H1 (cell line): ENCODE results near the gene DDX42. TPM values are rescaled to one million over a fixed set of nuclear protein-coding genes. Genes with fewer than 3 reads are reported as not detected.

ENCODE experiments used
- BCL11A ChIP-seq, 2 experiments: IDR thresholded peaks; one replicate each; pipeline ENCODE4 v1.6.1; 2011; ENCODE audit warnings: low read depth in 2 of 2, low read length in 2 of 2, mild to moderate bottlenecking in 2 of 2
- CBX5 ChIP-seq: fragments of 300-800, 300-1000 bp; sonication (generic); IDR thresholded peaks from 2 replicates; pipeline ENCODE4 v1.7.1; 2016; ENCODE audit warnings: antibody characterized with exemption, low read length, low read depth
- CBX8 ChIP-seq: fragments of 300-800, 300-1000 bp; sonication (generic); IDR thresholded peaks from 2 replicates; pipeline ENCODE4 v1.7.1; 2016; ENCODE audit warnings: low read depth, low read length, borderline replicate concordance
- GABPA ChIP-seq: IDR thresholded peaks from 2 replicates; pipeline ENCODE4 v1.6.1; 2011; ENCODE audit warnings: mild to moderate bottlenecking, low read length, moderate library complexity, borderline replicate concordance; ENCODE audit not compliant: insufficient read depth
- HDAC2 ChIP-seq, 2 experiments: fragments of 300-600 bp in 1 of 2; sonication (generic) in 1 of 2; IDR thresholded peaks; 2 replicates each; pipeline ENCODE4 v1.6.1; 2011 to 2012; ENCODE audit warnings: low read depth in 2 of 2, low read length in 2 of 2, mild to moderate bottlenecking in 2 of 2, moderate library complexity in 2 of 2, borderline replicate concordance in 1 of 2, inconsistent platforms in 1 of 2
- NANOG ChIP-seq: IDR thresholded peaks from 2 replicates; pipeline ENCODE4 v1.6.1; 2011; ENCODE audit warnings: low read length, low read depth, mild to moderate bottlenecking, inconsistent platforms; ENCODE audit not compliant: insufficient read depth, poor library complexity, severe bottlenecking
- NRF1 ChIP-seq: IDR thresholded peaks from 2 replicates; pipeline ENCODE4 v1.6.1; 2011; ENCODE audit warnings: mild to moderate bottlenecking, low read depth, low read length, improper control_type of control experiment
- POLR2A ChIP-seq, 2 experiments: IDR thresholded peaks; 1 replicate in 1 of 2; 2 replicates in 1 of 2; pipeline ENCODE4 v1.6.1; 2011; ENCODE audit warnings: low read depth in 2 of 2, low read length in 2 of 2, mild to moderate bottlenecking in 2 of 2; ENCODE audit errors: control extremely low read depth in 1 of 2
- POLR2AphosphoS5 ChIP-seq: IDR thresholded peaks from 2 replicates; pipeline ENCODE4 v1.6.1; 2011; ENCODE audit warnings: low read depth, low read length
- RXRA ChIP-seq: IDR thresholded peaks from 2 replicates; pipeline ENCODE4 v1.6.1; 2011; ENCODE audit warnings: low read depth, mild to moderate bottlenecking, low read length, moderate library complexity; ENCODE audit not compliant: insufficient read depth
- SIRT6 ChIP-seq: IDR thresholded peaks from one replicate; pipeline ENCODE4 v1.7.1; 2012; ENCODE audit warnings: low read length, inconsistent platforms
- polyA plus RNA-seq, 7 experiments: library from polyadenylated mRNA; depleted of rRNA in 3 of 7; stranded (reverse) in 5 of 7; unstranded in 2 of 7; fragments of >200 nt in 5 of 7; fragments of 200-250 nt in 2 of 7; gene quantifications; 1 replicate in 5 of 7; 2 replicates in 1 of 7; 4 replicates in 1 of 7; pipeline versions ENCODE4 v1.2.1 to v1.2.3, GENCODE V29; 2011 to 2013; ENCODE audit warnings: missing spikeins in 2 of 7, mixed read lengths in 2 of 7
- total RNA-seq: library from RNA; stranded (reverse); fragmentation: NEBNext Ultra II Directional; extraction: Animal tissue kit (Norgen Biotek cat#: 25700); gene quantifications from 2 replicates; pipeline ENCODE4 v1.2.1, GENCODE V29; 2021
- TF ChIP-seq, protein P1 (sequence below): IDR thresholded peaks from 2 replicates; pipeline ENCODE4 v1.6.1; 2012; ENCODE audit warnings: low read length, inconsistent platforms

The DDX42 gene
- total and polyA plus RNA-seq, 2 of the 8 experiments (the other 6 are each of a cell fraction or from before 2014, with no cell fraction given) = 40.6 to 114 TPM

GRCh38 chr17:63827002-63827800 is 53.2 kb downstream of the DDX42 start, which contains the start of the genes FTSJ3 and PSMC5 (continued):
- TF ChIP-seq, protein P1, sequence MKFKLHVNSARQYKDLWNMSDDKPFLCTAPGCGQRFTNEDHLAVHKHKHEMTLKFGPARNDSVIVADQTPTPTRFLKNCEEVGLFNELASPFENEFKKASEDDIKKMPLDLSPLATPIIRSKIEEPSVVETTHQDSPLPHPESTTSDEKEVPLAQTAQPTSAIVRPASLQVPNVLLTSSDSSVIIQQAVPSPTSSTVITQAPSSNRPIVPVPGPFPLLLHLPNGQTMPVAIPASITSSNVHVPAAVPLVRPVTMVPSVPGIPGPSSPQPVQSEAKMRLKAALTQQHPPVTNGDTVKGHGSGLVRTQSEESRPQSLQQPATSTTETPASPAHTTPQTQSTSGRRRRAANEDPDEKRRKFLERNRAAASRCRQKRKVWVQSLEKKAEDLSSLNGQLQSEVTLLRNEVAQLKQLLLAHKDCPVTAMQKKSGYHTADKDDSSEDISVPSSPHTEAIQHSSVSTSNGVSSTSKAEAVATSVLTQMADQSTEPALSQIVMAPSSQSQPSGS = peak; percentile 48; the same call in 1 of the 2 replicates
- TF ChIP-seq NANOG = no peak
- 0 out of 4 replicates have a peak, but pooled peaks have one; percentile 22 to 37 for TF ChIP-seq HDAC2 (IDR thresholded peaks at IDR 0.05; ENCODE audit: borderline replicate concordance in 1 of 2, low read depth in 2 of 2, low read length in 2 of 2)
- TF ChIP-seq NRF1 = peak; percentile 37
- TF ChIP-seq SIRT6 = no peak
- peak; percentile 91; the same call in 1 of the 2 replicates for TF ChIP-seq GABPA
- TF ChIP-seq POLR2AphosphoS5 = peak; percentile 91
- no peak for TF ChIP-seq BCL11A (IDR thresholded peaks at IDR 0.05; ENCODE audit: low read depth in 2 of 2, low read length in 2 of 2)
- TF ChIP-seq RXRA = no peak
- TF ChIP-seq CBX5 = no peak
- TF ChIP-seq CBX8 = no peak
- TF ChIP-seq POLR2A (IDR thresholded peaks at IDR 0.05; ENCODE audit: control extremely low read depth in 1 of 2, low read depth in 2 of 2, low read length in 2 of 2) = peak; percentile 87 to 89
